NK-92 treated with Interleukin-12 subunit alpha and Interleukin-12 subunit beta, amount 100 ng/mL, for 24 hours (cell line): ENCODE measurements around the gene MYO16.
"Not testable (repeated sequence)": the region's sequence is repeated elsewhere in the genome, so short reads cannot be mapped to it uniquely, and the experiment has no call there.

ENCODE experiments used
- DNase-seq: peaks from one replicate; lab custom pipeline; 2025; lab: John Stamatoyannopoulos, UW

The MYO16 gene

GRCh38 chr13:108895220-108895704 lies 265.9 kb downstream of the MYO16 start:
- DNase-seq = no peak

GRCh38 chr13:108897955-108898354 lies 268.5 kb downstream of the MYO16 start:
- no peak for DNase-seq

- DNase-seq = no peak
These were observed 273.2 kb downstream of the MYO16 start for GRCh38 chr13:108902405-108903155.

GRCh38 chr13:108903613-108904012 lies 274.2 kb downstream of the MYO16 start:
- no peak for DNase-seq

- DNase-seq = no peak
These were observed 282.4 kb downstream of the MYO16 start for GRCh38 chr13:108911807-108912206.

DNA sequence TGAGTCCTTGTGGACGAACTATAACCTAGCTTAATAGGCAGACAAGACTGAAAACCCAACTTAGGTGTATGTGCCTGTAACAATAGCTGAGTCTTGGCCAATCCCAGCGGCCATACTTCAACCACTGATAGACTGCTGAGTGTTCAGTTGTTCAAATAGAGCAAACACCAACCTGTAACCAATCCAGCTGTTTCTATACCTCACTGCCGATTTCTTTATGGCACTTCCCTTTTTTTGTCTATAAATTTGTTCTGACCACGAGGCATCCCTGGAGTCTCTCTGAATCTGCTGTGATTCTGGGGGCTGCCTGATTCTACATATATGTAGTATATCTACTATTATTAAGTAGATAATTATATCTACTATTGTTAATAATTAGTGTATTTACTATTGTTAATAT lies 284.3 kb downstream of the MYO16 start:
- not testable (repeated sequence) for DNase-seq

DNA sequence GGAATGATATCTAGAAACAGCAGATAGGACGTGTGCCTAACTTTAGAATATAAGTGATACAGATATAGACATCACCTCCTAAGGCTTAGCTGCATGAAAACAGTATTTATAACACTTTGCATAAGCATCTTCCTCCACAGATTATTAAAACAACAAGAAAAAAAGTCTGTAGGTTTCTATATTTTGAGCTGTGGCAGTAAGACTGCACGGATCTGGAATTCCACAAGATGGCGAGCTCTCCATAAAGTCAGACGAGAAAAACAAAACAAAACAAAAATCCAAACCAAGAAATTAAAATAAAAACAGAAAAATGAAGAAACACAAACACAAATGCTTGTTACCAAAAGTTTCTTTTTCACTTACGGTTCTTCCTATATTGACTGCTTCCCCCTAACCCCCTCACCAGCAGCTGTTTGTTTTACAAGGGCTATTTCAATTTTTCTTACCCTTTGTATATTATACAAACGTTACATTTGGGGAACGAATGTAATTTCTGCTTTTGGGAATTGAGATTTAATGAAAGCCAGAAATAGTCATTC lies 285.8 kb downstream of the MYO16 start:
- no peak for DNase-seq

- peak; percentile 70 for DNase-seq
These were observed 286.5 kb downstream of the MYO16 start for GRCh38 chr13:108915634-108916512.

- no peak for DNase-seq
These were observed 288.2 kb downstream of the MYO16 start for GRCh38 chr13:108917581-108917980.

GRCh38 chr13:108919036-108919907 lies 289.9 kb downstream of the MYO16 start:
- no peak for DNase-seq

GRCh38 chr13:108920137-108920536 lies 290.7 kb downstream of the MYO16 start:
- no peak for DNase-seq

DNA sequence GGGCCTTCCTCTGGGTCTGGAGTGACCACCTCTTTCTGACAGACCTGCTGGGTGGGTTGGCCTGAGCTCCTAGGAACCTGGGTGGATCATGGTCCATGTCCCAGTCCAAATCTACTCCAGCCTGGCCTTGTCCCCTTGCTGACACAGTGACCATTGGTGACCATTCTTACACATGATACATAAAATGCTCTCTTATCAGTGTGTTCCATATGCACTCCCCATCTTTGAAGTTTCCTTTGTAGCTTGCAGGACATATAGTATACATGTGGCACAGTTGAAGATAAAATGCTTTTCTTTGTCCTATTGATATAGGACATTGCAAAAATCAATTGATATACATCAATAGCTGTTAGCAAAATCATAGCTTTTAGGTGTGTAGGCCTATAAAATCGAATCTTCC lies 291.8 kb downstream of the MYO16 start:
- no peak for DNase-seq

DNA sequence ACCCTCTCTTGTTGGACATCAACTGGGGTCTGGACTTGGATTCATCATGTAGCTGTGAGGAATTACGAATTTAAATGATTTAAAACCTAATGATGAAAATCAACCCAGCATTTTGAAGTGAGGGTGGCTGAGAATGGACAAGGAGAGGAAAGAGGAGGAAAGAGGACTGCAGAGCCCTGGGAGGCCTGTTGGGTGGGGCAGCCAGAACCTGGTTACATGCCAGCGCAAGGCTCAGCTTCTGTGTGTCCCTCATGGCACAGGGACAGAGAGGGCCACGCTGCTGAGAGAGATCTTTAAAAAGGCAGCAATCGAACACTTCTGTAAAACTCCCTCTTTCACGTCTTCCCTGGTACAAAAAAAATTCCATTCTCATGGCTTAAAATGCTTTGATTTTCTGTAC lies 292.7 kb downstream of the MYO16 start:
- no peak for DNase-seq

DNA sequence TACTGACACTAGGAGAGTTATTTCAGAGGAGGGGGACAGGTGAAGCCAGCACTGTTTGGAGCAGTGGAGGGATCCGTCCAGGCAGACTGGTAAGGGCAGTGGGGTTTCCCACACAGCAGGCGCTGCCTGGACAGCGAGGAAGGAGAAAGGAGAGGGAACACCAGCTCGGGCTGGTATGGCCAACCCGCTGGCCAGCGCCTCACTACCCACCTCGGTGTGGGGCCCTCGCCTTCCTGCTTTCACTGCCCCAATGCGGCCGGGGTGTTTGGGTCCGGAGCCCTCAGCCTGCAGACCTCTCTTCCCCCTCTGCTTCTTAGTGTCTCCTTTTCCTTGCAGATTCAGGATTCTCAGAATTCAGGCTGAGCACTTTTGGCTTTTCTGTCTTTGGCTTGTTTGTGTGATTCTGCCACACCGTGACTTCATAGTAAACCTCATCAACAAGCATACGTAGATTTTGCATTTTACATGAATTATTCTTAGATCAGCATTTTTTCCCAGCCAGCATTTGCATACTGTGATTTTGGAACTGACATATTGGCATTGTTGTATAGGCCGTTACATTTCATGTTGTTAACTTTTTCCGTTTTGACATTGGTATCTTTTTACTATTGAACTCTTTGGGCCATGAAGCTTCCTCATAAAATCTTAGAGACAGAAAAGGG lies 294.1 kb downstream of the MYO16 start:
- no peak for DNase-seq

DNA sequence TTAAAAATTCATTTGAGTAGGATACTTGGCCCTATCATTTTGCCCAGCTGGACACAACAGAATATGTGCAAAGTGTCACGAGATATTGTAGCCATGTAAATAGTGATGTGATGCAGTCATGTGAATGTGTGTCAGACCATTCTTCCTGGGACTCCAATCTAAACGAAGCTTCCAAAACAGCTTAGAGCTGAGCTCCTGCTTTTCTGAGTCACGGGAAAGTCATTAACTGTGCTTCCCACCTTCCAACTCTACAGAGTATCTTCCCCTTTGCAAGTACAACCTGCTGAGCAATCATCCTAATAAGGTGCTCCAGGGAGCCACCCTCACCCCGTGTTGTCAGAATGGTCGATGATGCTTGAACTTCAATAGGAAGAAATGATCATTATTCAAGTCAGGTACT lies 294.7 kb downstream of the MYO16 start:
- no peak for DNase-seq

- no peak for DNase-seq
These were observed 295.1 kb downstream of the MYO16 start for GRCh38 chr13:108924541-108924940.

DNA sequence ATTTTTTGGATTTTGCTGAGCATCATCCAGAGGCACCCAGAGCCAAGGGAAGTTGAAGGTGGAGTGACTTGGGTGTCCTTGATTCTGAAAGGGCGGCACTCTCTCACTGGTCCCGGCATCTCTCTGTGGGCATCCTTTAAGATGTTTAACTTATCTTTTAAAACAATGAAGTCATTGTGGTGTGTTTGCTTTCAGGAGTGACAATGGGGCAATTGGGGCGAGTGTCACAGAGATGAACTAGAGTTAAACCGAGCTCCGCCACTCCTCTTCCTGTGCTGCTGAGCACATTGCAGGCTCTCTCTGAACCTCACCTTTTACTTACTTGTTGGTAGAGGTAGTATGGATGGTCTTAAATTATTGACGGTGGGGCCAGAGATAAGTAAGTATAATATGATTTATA lies 295.7 kb downstream of the MYO16 start:
- DNase-seq = no peak

DNA sequence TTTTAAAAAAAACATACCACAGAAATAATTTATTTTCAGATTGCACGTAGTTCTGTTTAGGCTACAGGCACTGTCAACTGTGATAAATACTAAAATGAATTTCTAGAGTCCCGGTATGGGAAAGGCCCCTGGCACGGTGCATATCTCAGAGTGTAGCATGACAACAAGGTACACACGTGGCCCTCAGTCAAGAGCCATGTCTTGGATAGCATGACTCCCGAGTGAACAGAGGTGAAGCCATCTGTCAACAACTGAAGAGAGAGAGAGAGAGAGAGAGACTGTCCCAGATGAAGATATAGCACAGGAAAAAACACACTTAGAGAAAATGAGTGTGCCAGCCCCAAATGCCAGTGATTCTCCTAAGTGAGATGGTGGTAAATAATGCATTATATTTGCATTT lies 297.5 kb downstream of the MYO16 start:
- no peak for DNase-seq

DNA sequence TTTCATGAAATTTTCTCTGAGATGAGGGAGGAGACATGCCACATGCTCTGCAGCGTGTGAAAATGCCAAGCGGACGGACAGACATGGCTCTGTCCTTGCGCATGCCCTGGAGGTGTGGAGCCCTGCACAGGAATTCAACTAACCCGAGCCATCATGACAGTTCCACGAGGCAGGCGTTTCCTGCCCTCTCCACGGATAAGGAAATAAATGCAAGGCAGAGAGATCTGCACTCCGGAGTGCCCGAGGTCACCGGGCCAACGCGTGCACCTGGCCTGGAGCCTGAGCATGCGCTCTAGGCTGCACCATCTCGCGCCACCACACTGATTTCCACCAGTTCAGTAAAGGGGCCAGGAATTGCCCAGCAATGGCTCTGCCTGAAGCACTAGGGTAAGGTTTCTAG lies 298.2 kb downstream of the MYO16 start:
- no peak for DNase-seq

GRCh38 chr13:108929532-108930206 lies 300.3 kb downstream of the MYO16 start:
- DNase-seq = no peak

GRCh38 chr13:108932196-108932595 lies 302.8 kb downstream of the MYO16 start:
- DNase-seq = no peak
